Spleen (tissue), 7 donors: ENCODE results near the gene MMGT1.

Experiments
- CTCF ChIP-seq, 11 experiments: fragments of 200-600 bp in 7 of 11; fragments of 450-650 bp in 4 of 11; sonication (generic) in 4 of 11; IDR thresholded peaks in 8 of 11; conservative IDR thresholded peaks in 3 of 11; 1 replicate in 7 of 11; 2 replicates in 4 of 11; pipeline versions ENCODE4 v1.4.0 to v1.8.0; 2016 to 2021; ENCODE audit warnings: antibody characterized with exemption in 11 of 11, inconsistent platforms in 4 of 11, mild to moderate bottlenecking in 1 of 11
- POLR2A ChIP-seq, 3 donors: fragments of 450-650 bp; IDR thresholded peaks; one replicate each; pipeline ENCODE4 v1.5.1; 2017; ENCODE audit warnings: antibody characterized with exemption in 3 of 3, mild to moderate bottlenecking in 1 of 3
- POLR2AphosphoS5 ChIP-seq, 3 donors: sonication (generic); formaldehyde crosslinking; IDR thresholded peaks; one replicate each; pipeline ENCODE4 v1.5.1; 2017; ENCODE audit warnings: antibody characterized with exemption in 3 of 3
- donor health status: DM: no; HTN: no; CAD: no; lungs with moderate emphysema.
- donor health status: DM: no; HTN: no; CAD: no.
- donor health status: DM: no; HTN: no; CAD: no.

- TF ChIP-seq POLR2A (IDR thresholded peaks at IDR 0.05): no peak
- TF ChIP-seq CTCF (IDR thresholded peaks at IDR 0.05 in 8 of 11, conservative IDR thresholded peaks at IDR 0.05 in 3 of 11): no peak
- no peak for TF ChIP-seq POLR2AphosphoS5 (IDR thresholded peaks at IDR 0.05)
Observed at GRCh38 chrX:135981668-135982067, 7.9 kb upstream of the MMGT1 start.
